PC-9 (cell line): ENCODE data around the gene KCNQ5.

ENCODE experiments used
- EZH2 ChIP-seq: fragments of 200-600 bp; sonication (generic); IDR thresholded peaks from 2 replicates; pipeline ENCODE4 v1.8.0; 2017; ENCODE audit warnings: antibody characterized with exemption, low read depth
- TF ChIP-seq, protein P1 (sequence below): fragments of 200-600 bp; sonication (generic); conservative IDR thresholded peaks from 2 replicates; pipeline ENCODE4 v1.6.1; 2017; ENCODE audit warnings: mixed run types, antibody characterized with exemption, mild to moderate bottlenecking, moderate library complexity

DNA sequence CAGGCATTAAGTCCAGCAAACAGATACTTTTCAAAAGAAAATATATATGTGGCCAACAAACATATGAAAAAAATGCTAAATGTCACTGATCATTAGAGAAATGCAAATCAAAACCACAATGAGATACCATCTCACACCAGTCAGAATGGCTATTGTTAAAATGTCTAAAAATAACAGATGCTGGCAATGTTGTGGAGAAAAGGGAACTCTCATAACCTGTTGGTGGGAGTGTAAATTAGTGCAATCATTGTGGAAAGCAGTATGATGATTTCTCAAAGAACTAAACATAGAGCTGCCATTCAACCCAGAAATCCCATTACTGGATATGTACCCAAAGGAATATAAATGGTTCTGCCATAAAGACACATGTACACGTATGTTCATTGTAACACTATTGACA is 20.6 kb downstream of the KCNQ5 start:
- TF ChIP-seq, protein P1, sequence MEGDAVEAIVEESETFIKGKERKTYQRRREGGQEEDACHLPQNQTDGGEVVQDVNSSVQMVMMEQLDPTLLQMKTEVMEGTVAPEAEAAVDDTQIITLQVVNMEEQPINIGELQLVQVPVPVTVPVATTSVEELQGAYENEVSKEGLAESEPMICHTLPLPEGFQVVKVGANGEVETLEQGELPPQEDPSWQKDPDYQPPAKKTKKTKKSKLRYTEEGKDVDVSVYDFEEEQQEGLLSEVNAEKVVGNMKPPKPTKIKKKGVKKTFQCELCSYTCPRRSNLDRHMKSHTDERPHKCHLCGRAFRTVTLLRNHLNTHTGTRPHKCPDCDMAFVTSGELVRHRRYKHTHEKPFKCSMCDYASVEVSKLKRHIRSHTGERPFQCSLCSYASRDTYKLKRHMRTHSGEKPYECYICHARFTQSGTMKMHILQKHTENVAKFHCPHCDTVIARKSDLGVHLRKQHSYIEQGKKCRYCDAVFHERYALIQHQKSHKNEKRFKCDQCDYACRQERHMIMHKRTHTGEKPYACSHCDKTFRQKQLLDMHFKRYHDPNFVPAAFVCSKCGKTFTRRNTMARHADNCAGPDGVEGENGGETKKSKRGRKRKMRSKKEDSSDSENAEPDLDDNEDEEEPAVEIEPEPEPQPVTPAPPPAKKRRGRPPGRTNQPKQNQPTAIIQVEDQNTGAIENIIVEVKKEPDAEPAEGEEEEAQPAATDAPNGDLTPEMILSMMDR = no peak
- TF ChIP-seq EZH2 = no peak
